GM23338 (cell line): ENCODE data around the gene TEX9. TPM values are rescaled to one million over a fixed set of nuclear protein-coding genes. Genes with fewer than 3 reads are reported as not detected.
A peak's percentile ranks its signal among the peaks of the same experiment; 100 is the strongest.

ENCODE experiments used
- ATAC-seq: fragments of 200-7000 bp; cut with Tn5 transposase; 3 replicates; pipeline ENCODE4 v1.9.1; 2020
- DNase-seq: peaks from one replicate; pipeline ENCODE4 v3.0.0-alpha.2; 2015; ENCODE audit warnings: low spot score
- H2AFZ ChIP-seq: fragments of 200-600 bp; sonication (generic); 2 replicates; pipeline ENCODE4 v1.8.0; 2016; ENCODE audit warnings: antibody characterized with exemption, mild to moderate bottlenecking, moderate library complexity
- H3F3A ChIP-seq: fragments of 200-600 bp; sonication (generic); replicated peaks from 2 replicates; pipeline ENCODE4 v1.8.0; 2017; ENCODE audit warnings: antibody characterized with exemption, mixed run types, low read depth
- H3K27ac ChIP-seq: fragments of 200-600 bp; sonication (generic); 2 replicates; pipeline ENCODE4 v1.6.1; 2016; ENCODE audit warnings: low read depth
- H3K27me3 ChIP-seq: fragments of 200-600 bp; sonication (generic); 2 replicates; pipeline ENCODE4 v1.8.0; 2016; ENCODE audit warnings: mild to moderate bottlenecking, mixed run types, moderate library complexity; ENCODE audit not compliant: insufficient read depth
- H3K36me3 ChIP-seq: fragments of 200-600 bp; sonication (generic); 2 replicates; pipeline ENCODE4 v1.8.0; 2016; ENCODE audit warnings: mild to moderate bottlenecking; ENCODE audit not compliant: insufficient read depth
- H3K4me1 ChIP-seq: fragments of 200-600 bp; sonication (generic); 2 replicates; pipeline ENCODE4 v1.8.0; 2016; ENCODE audit warnings: mild to moderate bottlenecking, moderate library complexity; ENCODE audit not compliant: insufficient read depth
- H3K4me2 ChIP-seq: fragments of 200-600 bp; sonication (generic); 2 replicates; pipeline ENCODE4 v1.7.1; 2017; ENCODE audit warnings: mixed run types
- H3K4me3 ChIP-seq: fragments of 200-600 bp; sonication (generic); 2 replicates; pipeline ENCODE4 v1.6.1; 2016; ENCODE audit warnings: mixed run types
- H3K79me2 ChIP-seq: fragments of 200-600 bp; sonication (generic); replicated peaks from 2 replicates; pipeline ENCODE4 v1.8.0; 2017; ENCODE audit warnings: mild to moderate bottlenecking; ENCODE audit not compliant: insufficient read depth
- H3K9me2 ChIP-seq: fragments of 200-600 bp; sonication (generic); 2 replicates; pipeline ENCODE4 v1.8.0; 2017; ENCODE audit not compliant: insufficient read depth
- H4K20me1 ChIP-seq: fragments of 200-600 bp; sonication (generic); replicated peaks from 2 replicates; pipeline ENCODE4 v1.8.0; 2017; ENCODE audit warnings: mild to moderate bottlenecking; ENCODE audit not compliant: insufficient read depth
- H3K27ac Mint-ChIP-seq: 2 replicates; pipeline ENCODE4 v1.8.0; 2020; ENCODE audit warnings: inconsistent platforms, mild to moderate bottlenecking, moderate library complexity, mixed read lengths
- H3K27me3 Mint-ChIP-seq: 3 replicates; pipeline ENCODE4 v1.8.0; 2022; ENCODE audit warnings: low read depth, mild to moderate bottlenecking, moderate library complexity, mixed read lengths, inconsistent platforms; ENCODE audit not compliant: insufficient read depth, poor library complexity
- H3K36me3 Mint-ChIP-seq: 3 replicates; pipeline ENCODE4 v1.8.0; 2021; ENCODE audit warnings: low read depth, mild to moderate bottlenecking, inconsistent platforms, moderate library complexity, mixed read lengths
- H3K4me1 Mint-ChIP-seq: 3 replicates; pipeline ENCODE4 v1.8.0; 2020; ENCODE audit warnings: mild to moderate bottlenecking, inconsistent platforms, mixed read lengths
- H3K4me3 Mint-ChIP-seq: 3 replicates; pipeline ENCODE4 v1.8.0; 2021; ENCODE audit warnings: moderate library complexity, mild to moderate bottlenecking, inconsistent platforms, mixed read lengths
- H3K9me3 Mint-ChIP-seq: 3 replicates; pipeline ENCODE4 v1.8.0; 2020; ENCODE audit warnings: moderate library complexity, mild to moderate bottlenecking, inconsistent platforms, mixed read lengths
- CREB1 ChIP-seq: fragments of 250-450 bp; sonication (Bioruptor Pico); IDR thresholded peaks from 2 replicates; pipeline ENCODE4 v1.5.0; 2020; ENCODE audit warnings: low read depth, mild to moderate bottlenecking, moderate library complexity
- ETS1 ChIP-seq: IDR thresholded peaks from 2 replicates; pipeline ENCODE4 v1.6.1; 2016; ENCODE audit warnings: antibody characterized with exemption
- EZH2 ChIP-seq: fragments of 200-600 bp; sonication (generic); IDR thresholded peaks from one replicate; pipeline ENCODE4 v1.8.0; 2017; ENCODE audit warnings: antibody characterized with exemption, mild to moderate bottlenecking, low read depth; ENCODE audit not compliant: unreplicated experiment
- EZH2phosphoT487 ChIP-seq: fragments of 200-600 bp; sonication (generic); IDR thresholded peaks from one replicate; pipeline ENCODE4 v1.8.1; 2018; ENCODE audit warnings: antibody characterized with exemption; ENCODE audit not compliant: unreplicated experiment
- JUNB ChIP-seq: IDR thresholded peaks from one replicate; pipeline ENCODE4 v1.6.1; 2016; ENCODE audit warnings: antibody characterized with exemption; ENCODE audit not compliant: unreplicated experiment
- NANOG ChIP-seq: IDR thresholded peaks from 2 replicates; pipeline ENCODE4 v1.6.1; 2016; ENCODE audit warnings: antibody characterized with exemption, borderline replicate concordance
- POLR2AphosphoS5 ChIP-seq: IDR thresholded peaks from 2 replicates; pipeline ENCODE4 v1.6.1; 2016; ENCODE audit warnings: antibody characterized with exemption, low read depth
- STAT1 ChIP-seq: IDR thresholded peaks from one replicate; pipeline ENCODE4 v1.6.1; 2016; ENCODE audit warnings: antibody characterized with exemption; ENCODE audit not compliant: unreplicated experiment
- ZNF331 ChIP-seq: fragments of 250-450 bp; sonication (Bioruptor Pico); IDR thresholded peaks from 2 replicates; pipeline ENCODE4 v1.5.0; 2020; ENCODE audit warnings: low read depth, mild to moderate bottlenecking, moderate library complexity
- ZNF462 ChIP-seq: fragments of 250-450 bp; sonication (Bioruptor Pico); IDR thresholded peaks from 2 replicates; pipeline ENCODE4 v1.5.0; 2020; ENCODE audit warnings: mild to moderate bottlenecking, moderate library complexity
- polyA plus RNA-seq: library from polyadenylated mRNA; unstranded; fragments of >200 nt; fragmentation: Nextera tagmentation; extraction: Ambion mirVana; gene quantifications from 2 replicates; pipeline ENCODE4 v1.2.1, GENCODE V29; 2016
- total RNA-seq: library from RNA; depleted of rRNA; stranded (reverse); fragments of >200 nt; shearing (Covaris generic); gene quantifications from 2 replicates; pipeline ENCODE4 v1.2.3, GENCODE V29; 2014
- TF ChIP-seq, protein P1 (sequence below): IDR thresholded peaks from one replicate; pipeline ENCODE4 v1.6.1; 2018; ENCODE audit warnings: antibody characterized with exemption; ENCODE audit not compliant: unreplicated experiment
- TF ChIP-seq, protein P2 (sequence below), 2 experiments: fragments of 200-600 bp in 1 of 2; sonication (generic) in 1 of 2; conservative IDR thresholded peaks; 2 replicates each; pipeline versions ENCODE4 v1.5.1 to v1.6.1; 2016 to 2017; ENCODE audit warnings: antibody characterized with exemption in 2 of 2, low read depth in 2 of 2, mild to moderate bottlenecking in 2 of 2, moderate library complexity in 1 of 2

TEX9 gene
- total and polyA plus RNA-seq, 2 experiments from 2014 or later, result 19.6 to 21.8 TPM

DNA sequence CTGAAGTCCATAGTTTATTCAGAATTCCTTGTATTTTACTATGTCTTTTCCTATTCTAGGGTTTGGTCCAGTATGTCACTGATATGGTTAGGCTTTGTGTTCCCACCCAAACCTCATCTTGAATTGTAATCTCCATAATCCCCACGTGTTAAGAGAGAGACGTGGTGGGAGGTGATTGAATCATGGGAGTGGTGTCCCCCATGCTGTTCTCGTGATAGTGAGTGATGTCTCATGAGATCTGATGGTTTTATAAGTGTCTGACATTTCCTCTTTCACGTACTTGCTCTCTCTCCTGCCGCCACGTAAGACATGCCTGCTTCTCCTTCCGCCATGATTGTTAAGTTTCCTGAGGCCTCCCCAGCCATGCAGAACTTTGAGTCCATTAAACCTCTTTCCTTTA lies 6.6 kb upstream of the TEX9 start:
- Histone ChIP-seq H3K4me1 (no peaks in the 10 kb centered on the region), H3K4me3 (no peak overlapping the region), H2AFZ (no peak overlapping the region), H3K27me3 (no peaks in the 10 kb centered on the region), H3K9me2 (no peaks in the 10 kb centered on the region), H3K79me2 (no peaks in the 10 kb centered on the region), H3K36me3 (no peaks in the 10 kb centered on the region), H3K27ac (no peak overlapping the region), H4K20me1 (no peaks in the 10 kb centered on the region), H3K4me2 (no peak overlapping the region), H3F3A (no peaks in the 10 kb centered on the region)
- no peak overlapping the region for H3K4me3 Mint-ChIP-seq
- H3K36me3 Mint-ChIP-seq, result no peaks in the 10 kb centered on the region
- TF ChIP-seq EZH2phosphoT487 (no peak), ZNF462 (CRISPR knock-in tag) (no peak), ETS1 (no peak), JUNB (no peak), ZNF331 (CRISPR knock-in tag) (no peak), NANOG (no peak), EZH2 (no peak), POLR2AphosphoS5 (no peak), CREB1 (CRISPR knock-in tag) (no peak), STAT1 (no peak)
- TF ChIP-seq, protein P1, sequence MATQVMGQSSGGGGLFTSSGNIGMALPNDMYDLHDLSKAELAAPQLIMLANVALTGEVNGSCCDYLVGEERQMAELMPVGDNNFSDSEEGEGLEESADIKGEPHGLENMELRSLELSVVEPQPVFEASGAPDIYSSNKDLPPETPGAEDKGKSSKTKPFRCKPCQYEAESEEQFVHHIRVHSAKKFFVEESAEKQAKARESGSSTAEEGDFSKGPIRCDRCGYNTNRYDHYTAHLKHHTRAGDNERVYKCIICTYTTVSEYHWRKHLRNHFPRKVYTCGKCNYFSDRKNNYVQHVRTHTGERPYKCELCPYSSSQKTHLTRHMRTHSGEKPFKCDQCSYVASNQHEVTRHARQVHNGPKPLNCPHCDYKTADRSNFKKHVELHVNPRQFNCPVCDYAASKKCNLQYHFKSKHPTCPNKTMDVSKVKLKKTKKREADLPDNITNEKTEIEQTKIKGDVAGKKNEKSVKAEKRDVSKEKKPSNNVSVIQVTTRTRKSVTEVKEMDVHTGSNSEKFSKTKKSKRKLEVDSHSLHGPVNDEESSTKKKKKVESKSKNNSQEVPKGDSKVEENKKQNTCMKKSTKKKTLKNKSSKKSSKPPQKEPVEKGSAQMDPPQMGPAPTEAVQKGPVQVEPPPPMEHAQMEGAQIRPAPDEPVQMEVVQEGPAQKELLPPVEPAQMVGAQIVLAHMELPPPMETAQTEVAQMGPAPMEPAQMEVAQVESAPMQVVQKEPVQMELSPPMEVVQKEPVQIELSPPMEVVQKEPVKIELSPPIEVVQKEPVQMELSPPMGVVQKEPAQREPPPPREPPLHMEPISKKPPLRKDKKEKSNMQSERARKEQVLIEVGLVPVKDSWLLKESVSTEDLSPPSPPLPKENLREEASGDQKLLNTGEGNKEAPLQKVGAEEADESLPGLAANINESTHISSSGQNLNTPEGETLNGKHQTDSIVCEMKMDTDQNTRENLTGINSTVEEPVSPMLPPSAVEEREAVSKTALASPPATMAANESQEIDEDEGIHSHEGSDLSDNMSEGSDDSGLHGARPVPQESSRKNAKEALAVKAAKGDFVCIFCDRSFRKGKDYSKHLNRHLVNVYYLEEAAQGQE, result no peak
- TF ChIP-seq, protein P2, sequence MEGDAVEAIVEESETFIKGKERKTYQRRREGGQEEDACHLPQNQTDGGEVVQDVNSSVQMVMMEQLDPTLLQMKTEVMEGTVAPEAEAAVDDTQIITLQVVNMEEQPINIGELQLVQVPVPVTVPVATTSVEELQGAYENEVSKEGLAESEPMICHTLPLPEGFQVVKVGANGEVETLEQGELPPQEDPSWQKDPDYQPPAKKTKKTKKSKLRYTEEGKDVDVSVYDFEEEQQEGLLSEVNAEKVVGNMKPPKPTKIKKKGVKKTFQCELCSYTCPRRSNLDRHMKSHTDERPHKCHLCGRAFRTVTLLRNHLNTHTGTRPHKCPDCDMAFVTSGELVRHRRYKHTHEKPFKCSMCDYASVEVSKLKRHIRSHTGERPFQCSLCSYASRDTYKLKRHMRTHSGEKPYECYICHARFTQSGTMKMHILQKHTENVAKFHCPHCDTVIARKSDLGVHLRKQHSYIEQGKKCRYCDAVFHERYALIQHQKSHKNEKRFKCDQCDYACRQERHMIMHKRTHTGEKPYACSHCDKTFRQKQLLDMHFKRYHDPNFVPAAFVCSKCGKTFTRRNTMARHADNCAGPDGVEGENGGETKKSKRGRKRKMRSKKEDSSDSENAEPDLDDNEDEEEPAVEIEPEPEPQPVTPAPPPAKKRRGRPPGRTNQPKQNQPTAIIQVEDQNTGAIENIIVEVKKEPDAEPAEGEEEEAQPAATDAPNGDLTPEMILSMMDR (conservative IDR thresholded peaks at IDR 0.05; ENCODE audit: low read depth in 2 of 2), result no peak
- peak overlapping the region; percentile 24; the same call in 1 of the 2 replicates for H3K27ac Mint-ChIP-seq
- peaks cover 12% of the 10 kb centered on the region for H3K9me3 Mint-ChIP-seq
- no peak for ATAC-seq
- no peak for DNase-seq
- no peaks in the 10 kb centered on the region for H3K4me1 Mint-ChIP-seq
- no peaks in the 10 kb centered on the region for H3K27me3 Mint-ChIP-seq
